Stimulated activated CD8-positive, alpha-beta memory T cell treated with anti-CD3 and anti-CD28 coated beads, Interleukin-12 subunit alpha, Interleukin-12 subunit beta, amount 100 ng/mL, for 4 hours (primary cell): ENCODE results near the gene TNFRSF1A.

Experiments
- DNase-seq: peaks from one replicate; pipeline ENCODE4 v3.0.0-alpha.2; 2020; ENCODE audit warnings: low read depth

Gene TNFRSF1A

DNA sequence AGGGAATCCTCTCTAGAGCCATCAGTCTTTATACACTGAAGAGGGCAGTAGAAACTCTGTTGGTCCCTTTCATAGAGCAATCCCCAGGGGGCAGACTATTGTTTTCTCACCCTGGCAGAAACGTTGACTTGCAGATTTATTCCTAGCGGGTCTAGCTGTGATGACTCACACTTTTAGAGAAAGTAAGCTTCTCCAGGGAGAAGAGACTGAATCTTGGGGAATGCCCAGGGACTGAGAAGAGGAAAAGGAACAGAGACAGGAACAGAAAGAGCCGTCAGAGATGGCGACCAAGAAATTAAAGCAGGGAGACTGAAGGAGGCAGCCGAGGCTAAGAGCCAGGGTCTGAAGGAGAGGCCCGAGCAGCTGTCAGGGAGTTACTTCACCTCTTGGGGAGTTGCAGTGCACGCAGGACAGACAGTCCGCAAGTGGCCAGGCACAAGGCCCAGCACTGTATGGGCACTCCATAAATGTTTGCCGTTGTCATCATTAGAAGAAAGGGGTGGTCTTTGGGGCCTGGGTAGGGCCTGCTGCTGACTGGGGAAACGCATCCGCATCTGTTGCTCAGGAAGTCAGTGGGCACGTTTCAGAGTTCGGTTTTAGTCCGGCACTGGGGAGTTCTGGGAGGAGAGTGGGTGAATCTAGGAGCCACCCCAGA, 18.4 kb downstream of the TNFRSF1A start:
- DNase-seq, result no peak

DNA sequence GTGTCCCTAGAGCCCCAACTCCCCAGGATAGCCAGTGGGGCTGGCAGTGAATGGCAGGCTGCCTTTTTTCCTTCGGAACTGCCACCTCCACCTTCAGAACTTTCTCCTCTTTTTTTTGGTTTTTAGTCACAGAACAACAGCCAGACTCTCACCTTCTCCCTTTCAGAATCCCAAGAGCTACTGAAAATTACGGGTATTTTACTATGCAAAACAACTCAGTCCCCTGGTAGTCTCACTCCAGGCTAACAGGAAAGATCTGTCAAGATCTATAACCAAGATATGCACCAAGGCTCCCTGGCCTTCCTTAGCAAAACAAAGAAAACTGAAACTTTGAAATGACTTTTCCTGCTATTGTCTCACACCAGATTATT, 18.9 kb downstream of the TNFRSF1A start:
- DNase-seq, result no peak

DNA sequence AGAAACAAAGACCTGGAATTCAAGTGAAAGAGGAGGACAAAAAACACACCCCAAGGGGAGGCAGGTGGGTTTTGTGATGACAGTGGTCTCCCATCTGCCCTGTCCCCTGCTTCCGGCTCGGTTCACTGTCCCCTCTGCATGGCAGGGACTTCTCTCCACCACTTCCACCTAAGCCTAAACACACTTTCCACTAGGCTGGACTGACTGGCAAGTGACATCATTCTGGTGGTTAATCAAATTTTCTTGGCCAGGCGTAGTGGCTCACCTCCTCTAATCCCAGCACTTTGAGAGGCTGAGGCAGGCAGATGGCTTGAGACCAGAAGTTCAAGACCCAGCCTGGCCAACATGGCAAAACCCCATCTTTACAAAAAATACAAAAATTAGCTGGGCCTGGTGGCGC, 19.5 kb downstream of the TNFRSF1A start:
- DNase-seq, result no peak

GRCh38 chr12:6321905-6322304, 20.0 kb downstream of the TNFRSF1A start:
- no peak for DNase-seq

DNA sequence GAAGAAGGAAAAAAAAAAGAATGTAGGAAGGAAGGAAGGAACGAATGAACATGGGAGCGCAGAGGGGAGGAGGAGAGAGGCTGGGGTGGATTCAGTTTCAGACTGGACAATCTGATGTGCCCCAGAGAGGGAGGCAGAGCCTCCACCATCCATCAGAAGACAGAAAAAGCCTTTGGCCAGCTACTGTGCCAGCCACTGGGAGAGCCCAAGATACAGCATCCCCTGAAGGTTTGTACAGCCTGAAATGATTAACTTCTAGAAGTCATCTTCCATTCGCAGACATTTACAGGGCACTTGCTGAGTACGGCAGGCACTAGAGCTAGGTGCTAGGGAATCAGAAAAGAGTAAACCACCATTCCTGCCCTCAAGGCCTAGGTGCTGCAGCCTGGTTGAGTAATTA, 22.4 kb downstream of the TNFRSF1A start:
- DNase-seq, result no peak

DNA sequence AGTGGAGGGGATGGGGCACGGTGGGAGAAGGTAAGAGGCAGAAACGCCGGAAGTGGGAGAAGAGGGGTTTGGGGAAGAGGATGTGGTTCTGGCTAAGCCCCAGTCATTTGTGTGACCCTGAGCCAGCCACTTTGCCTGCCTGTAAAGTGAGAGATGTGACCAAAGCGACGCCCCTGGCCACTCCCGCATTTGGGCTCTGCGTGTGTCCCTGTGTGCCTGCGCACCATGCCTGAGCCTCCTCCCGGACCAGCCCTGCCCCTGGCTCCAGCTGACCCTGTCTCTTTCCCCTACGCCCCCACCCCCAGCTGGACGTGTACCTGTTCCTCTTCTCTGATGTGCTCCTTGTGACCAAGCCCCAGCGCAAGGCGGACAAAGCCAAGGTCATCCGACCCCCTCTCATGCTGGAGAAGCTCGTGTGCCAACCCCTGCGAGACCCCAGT, 23.4 kb downstream of the TNFRSF1A start:
- DNase-seq, result no peak

DNA sequence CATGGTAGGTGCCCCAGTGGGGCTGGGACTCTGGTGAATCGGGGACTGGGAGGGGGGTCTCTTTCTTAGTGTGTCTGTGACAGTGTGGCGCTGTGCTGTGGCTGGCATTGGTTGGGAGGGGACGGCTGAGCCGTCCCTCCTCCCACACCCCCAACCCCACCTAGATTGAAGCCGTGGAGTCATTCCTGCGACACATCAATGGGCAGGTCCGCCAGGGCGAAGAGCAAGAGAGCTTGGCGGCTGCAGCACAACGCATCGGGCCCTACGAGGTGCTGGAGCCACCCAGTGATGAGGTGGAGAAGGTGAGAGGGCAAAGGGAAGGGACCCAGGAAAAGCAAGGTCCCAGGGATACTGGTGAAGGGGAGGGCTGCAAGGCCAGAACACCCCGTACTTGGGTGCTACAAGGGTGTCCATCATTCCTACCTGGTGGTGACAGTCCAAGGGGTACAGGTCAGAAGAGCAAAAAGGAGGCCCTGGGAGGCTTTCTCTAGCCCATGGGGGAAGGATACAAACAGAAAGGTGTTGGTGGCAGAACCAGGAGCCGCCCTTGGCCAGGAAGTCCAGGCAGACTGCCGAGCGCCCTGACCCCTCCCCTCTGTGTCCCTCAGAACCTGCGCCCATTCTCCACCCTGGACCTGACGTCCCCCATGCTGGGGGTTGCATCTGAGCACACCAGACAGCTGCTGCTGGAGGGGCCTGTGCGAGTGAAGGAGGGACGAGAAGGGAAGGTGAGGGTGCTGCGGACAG, 24.0 kb downstream of the TNFRSF1A start:
- no peak for DNase-seq

GRCh38 chr12:6316921-6317692, 24.8 kb downstream of the TNFRSF1A start:
- no peak for DNase-seq

DNA sequence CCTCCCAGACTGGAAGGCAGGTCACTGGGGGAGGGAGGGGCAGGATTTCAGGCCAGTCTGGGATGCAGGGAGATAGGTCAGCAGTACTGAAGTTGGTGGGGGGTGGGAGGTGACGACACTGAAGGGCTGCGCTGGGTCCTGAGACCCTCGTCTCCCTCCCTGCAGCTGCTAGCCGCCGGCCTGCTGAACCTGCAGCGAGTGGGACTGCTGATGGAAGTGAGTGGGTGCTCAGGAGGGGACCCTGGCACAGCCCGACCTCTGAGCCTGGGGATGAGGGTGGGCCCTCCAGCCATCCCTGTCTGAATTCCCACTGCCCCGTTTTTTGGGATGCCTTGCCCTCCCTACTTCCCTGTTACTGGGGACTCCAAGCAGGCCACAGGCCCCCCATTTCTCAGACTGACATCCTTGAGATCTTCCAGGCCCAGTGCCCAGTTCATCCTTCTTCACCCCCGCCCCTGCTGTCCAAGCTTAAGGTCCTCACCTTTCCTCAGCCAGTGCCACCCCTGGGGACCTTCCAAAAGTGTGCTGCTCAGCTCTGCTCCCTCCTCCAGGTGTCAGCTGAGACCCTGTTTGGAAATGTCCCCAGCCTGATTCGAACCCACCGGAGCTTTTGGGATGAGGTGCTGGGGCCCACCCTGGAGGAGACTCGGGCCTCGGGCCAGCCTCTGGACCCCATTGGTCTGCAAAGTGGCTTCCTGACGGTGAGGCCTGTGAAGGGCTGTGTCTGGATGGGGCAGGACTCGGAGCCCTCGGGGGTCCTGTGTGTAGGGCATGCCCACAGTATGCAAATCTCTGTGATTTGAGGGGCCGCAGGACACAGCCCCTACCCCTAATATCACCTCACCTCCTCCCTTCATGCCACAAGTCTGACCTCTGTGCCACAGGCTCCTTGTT, 25.9 kb downstream of the TNFRSF1A start:
- DNase-seq, result no peak

DNA sequence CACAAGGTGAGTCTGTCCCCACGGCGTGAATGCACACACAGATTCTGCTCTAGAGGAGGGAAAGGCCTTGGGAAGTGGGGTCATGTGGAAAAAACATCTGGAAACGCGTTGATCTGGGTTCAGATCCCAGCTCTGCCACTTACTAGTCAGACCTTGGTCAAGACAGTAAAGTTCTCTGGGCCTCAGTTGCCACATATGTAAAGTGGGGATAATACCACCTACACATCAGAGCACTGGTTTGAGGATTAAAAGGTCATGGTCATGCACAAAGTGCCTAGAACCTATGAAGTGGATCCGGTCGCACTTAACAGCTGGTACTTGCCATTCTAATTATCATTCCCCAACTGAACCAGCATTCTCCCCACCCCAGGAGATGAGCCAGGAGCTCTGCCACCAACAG, 26.7 kb downstream of the TNFRSF1A start:
- DNase-seq, result no peak

DNA sequence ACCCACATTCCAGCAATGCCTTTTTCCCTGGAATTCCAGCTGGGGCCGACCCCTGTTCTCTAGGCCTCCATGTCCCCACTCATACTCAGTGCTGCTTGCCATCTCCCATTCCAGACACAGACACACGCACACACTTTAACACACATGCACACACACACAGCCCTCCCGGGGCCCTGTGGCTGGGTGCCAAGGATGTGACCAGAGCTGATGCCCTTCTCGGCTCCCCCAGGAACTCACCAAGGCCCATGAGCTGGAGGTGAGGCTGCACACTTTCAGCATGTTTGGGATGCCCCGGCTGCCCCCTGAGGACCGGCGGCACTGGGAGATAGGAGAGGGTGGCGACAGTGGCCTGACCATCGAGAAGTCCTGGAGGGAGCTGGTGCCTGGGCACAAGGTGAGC, 27.1 kb downstream of the TNFRSF1A start:
- no peak for DNase-seq

DNA sequence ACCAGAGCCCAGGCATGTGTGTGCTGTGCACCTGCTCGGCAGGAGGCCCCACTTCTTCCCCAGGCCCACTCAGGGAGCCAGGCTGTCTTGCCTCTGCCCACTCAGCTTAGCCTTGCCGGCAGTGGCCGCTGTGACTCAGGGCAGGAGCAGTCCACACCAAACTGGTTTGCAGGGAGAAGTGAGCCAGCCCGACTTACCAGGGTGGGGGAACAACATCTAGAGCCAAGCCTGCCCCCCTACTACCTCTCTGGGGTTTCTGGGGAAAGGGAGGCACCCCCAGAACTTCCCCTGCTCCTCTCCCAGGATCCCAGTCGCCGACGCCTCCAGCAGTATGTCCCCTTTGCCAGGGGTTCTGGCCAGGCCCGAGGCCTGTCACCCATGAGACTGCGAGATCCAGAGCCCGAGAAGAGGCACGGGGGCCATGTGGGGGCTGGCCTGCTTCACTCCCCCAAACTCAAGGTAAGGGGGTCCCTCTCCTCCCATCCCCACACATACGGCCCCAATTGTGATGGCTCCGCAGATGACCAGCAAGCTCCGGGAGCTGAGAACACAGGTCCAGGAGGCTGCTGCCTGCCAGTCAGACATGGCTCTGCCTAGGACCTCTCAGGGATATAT, 28.4 kb downstream of the TNFRSF1A start:
- DNase-seq, result no peak

GRCh38 chr12:6312529-6313325, 29.1 kb downstream of the TNFRSF1A start:
- DNase-seq, result no peak

GRCh38 chr12:6311822-6312528, 29.9 kb downstream of the TNFRSF1A start:
- no peak for DNase-seq

GRCh38 chr12:6310771-6311610, 30.9 kb downstream of the TNFRSF1A start:
- DNase-seq, result no peak

GRCh38 chr12:6307529-6307928, 34.3 kb downstream of the TNFRSF1A start:
- DNase-seq, result no peak

GRCh38 chr12:6306599-6307220, 35.2 kb downstream of the TNFRSF1A start:
- DNase-seq, result no peak

DNA sequence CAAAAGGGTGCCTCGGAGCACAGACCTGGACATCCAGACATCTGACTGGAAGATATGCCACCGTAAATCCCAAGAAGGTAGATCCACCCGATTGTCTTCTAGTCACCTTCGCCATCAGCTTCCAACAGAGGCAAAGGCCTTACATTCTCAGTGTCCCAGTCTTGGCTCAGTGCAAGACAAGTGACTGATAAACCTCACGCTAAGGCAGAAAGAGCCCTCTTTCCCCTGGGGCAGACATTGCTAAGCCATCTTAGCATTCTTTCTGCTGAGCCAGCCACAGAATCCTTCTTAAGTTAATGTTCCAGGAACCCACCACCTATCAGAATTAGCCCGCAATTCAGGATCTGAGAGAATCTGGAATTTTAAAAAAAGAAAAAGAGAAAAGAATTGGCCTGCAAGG, 35.7 kb downstream of the TNFRSF1A start:
- no peak for DNase-seq

DNA sequence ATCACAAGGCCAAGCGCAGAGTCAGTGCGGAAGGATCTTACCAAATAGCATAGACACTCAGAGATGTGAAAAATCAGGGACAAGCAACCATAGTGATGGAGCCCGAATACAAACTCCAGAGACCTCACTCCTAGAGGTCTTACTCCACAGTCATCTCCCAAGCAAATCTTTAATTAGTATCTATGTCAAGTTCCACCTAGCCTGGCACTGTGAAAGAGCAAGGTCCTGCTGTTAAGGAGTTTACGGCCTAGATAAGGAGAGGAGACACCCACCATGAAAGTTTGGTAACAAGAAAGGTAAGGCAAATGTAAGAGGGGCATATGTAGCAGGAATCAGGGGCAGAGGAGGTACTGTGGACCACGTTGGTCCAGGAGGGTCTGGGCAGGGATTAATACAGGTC, 38.8 kb downstream of the TNFRSF1A start:
- no peak for DNase-seq
